Measurements from ENCODE around the gene CACNA2D4. TPM values are rescaled to one million over a fixed set of nuclear protein-coding genes. Genes with fewer than 3 reads are reported as not detected.
"Not testable (repeated sequence)": the region's sequence is repeated elsewhere in the genome, so short reads cannot be mapped to it uniquely, and the experiment has no call there.

CACNA2D4 gene, protein sequence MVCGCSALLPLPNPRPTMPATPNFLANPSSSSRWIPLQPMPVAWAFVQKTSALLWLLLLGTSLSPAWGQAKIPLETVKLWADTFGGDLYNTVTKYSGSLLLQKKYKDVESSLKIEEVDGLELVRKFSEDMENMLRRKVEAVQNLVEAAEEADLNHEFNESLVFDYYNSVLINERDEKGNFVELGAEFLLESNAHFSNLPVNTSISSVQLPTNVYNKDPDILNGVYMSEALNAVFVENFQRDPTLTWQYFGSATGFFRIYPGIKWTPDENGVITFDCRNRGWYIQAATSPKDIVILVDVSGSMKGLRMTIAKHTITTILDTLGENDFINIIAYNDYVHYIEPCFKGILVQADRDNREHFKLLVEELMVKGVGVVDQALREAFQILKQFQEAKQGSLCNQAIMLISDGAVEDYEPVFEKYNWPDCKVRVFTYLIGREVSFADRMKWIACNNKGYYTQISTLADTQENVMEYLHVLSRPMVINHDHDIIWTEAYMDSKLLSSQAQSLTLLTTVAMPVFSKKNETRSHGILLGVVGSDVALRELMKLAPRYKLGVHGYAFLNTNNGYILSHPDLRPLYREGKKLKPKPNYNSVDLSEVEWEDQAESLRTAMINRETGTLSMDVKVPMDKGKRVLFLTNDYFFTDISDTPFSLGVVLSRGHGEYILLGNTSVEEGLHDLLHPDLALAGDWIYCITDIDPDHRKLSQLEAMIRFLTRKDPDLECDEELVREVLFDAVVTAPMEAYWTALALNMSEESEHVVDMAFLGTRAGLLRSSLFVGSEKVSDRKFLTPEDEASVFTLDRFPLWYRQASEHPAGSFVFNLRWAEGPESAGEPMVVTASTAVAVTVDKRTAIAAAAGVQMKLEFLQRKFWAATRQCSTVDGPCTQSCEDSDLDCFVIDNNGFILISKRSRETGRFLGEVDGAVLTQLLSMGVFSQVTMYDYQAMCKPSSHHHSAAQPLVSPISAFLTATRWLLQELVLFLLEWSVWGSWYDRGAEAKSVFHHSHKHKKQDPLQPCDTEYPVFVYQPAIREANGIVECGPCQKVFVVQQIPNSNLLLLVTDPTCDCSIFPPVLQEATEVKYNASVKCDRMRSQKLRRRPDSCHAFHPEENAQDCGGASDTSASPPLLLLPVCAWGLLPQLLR
- polyA plus RNA-seq: 1 to 10 TPM; 2.0 to 5.8 (median 2.1) TPM

DNA sequence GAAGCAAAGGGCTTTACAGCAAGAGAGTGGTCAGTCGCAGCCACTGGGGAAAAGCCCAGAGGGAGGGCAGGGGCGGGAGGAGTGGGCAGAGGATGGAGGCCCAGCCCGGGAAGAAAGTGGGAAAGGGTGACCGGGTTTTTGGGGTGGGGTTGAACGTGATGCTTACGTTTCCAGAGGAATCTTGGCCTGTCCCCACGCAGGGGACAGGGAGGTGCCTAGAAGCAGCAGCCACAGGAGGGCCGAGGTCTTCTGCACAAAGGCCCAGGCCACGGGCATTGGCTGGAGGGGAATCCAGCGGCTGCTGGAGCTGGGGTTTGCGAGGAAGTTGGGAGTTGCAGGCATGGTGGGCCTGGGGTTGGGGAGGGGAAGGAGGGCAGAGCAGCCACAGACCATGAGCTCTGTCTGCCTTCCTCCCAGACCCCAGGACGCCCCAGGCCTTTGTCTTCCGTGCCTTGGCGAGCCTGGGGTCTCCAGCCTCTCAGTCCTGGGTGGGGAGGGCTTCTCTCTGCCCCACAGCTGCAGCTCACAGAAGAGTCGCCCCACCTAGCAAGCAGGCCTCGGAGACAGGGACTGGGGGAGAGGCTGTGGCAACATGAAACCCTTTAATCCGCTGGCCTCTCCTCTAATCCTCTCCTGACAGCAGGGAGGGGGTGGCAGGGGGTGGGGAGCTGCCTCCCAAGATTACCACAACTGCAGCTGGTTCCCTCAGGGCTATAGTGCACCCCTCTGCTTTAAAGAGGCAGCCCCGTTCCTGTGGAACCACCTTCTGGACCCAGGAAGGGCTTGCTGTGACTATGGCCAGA lies at the start of gene CACNA2D4:
TSS of gene CACNA2D4 (minus strand) at position 572 of the 803 bp plus-strand sequence. CDS start at position 393, 179 bp downstream.
- WGBS, 3 donors: 48 to 81% (median 60%) methylated on average over 17 to 18 of the region's 18 CpGs
- H3K27ac ChIP-seq (ENCODE audit: low read depth, low read length): no peak within 1 kb of the TSS

DNA sequence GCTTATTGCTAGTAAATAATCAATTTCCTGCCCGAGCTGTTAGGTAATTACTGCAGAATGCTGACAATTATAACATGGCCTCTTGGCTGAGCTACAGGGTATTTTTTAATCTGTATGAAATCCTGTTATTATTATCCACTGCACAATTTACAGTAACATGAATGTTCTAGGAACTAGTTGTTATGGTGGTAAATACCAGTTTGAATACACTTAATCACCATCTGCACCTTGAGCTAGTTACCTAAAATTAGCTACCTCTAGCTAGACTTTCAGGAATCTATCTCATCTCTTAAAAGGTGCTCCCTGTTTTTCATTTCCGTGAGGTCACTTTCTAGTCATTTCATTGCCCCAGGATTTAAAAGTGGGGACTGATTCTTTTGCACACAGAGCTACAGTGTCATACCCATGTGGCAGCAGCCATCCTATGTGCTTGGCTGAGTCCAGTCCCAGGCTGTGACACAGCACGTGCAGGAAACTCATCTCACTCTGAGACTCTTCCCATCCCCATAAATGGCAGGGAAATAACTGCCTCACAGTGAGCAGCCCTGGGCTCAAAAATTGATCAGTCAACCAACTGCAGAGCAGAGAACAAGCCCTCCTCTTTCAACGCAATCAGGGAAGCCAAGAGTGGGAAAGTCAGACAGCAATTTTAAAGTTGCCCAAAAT lies 48.2 kb upstream of the CACNA2D4 start:
- H3K27ac ChIP-seq (ENCODE audit: low read depth, low read length): no peak overlapping the region
- WGBS, 3 donors: 83 to 93% (median 90%) methylated on average over 4 of the region's 4 CpGs

DNA sequence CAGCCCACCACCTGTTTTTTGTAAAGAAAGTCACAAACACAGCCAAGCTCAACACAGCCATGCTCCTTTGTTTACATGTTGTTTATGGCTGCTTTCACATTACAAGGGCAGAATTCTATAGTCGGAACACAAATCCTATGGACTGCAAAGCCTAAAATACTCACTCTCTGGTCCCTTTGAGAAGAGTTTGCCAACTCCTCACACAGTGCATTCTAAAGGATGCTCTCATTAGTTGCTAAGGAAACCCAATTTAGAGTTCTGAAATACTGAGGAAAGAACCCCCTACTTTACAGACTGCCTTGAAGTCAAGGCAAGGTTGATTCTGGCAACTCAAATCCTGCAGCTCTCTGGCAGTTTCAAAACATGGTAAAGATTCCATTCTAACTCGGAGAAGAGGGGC lies 47.5 kb upstream of the CACNA2D4 start:
- no peak overlapping the region for H3K27ac ChIP-seq (ENCODE audit: low read depth, low read length)
- 90 to 94% (median 91%) methylated on average over 2 of the region's 2 CpGs for WGBS, 3 donors

DNA sequence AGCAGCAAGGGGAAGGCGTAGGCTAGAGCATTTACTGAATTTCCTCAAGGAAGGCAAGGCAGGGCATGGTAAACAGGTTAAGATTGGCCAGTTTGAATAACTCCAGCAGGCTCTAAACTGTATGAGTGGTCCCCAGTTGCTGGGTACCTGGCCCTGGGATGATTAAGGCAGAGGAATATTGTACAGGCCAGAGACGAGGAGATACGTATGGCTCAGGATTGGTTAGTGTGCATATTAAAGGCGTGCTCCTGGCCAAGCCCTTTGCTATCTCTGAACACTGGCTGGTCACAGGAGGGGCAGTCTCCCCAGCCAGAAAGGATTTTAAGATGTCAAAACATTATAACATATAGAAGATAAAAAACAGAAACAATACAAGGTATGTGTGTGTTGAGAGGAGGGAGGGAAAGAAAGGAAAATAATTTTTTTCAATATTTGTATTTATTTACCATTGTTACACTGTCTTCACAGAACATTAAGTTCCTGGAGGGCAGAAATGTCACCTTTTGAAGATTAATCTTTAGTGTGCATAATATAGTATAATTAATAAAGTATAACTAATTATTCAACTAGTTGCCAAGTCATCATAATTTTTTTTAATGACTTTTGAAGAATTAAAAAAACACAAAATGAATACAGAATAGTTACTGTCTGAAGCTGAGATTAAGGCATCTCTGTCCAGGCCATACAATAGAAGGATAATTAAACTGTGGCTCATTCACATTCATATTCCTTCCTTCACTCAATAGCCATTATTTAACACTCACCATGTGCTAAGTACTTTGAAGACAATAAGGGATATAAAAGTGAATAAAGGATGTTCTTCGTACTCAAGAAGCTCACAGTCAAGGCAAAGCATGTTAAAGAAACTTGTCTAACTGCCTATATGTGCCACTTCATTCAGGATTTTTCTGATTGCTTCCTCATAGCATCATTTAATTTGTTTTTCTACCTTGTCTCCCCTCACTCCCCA lies 43.9 kb upstream of the CACNA2D4 start:
- WGBS, 3 donors: 90 to 92% (median 91%) methylated on average over 5 of the region's 5 CpGs
- no peak overlapping the region for H3K27ac ChIP-seq (ENCODE audit: low read depth, low read length)

DNA sequence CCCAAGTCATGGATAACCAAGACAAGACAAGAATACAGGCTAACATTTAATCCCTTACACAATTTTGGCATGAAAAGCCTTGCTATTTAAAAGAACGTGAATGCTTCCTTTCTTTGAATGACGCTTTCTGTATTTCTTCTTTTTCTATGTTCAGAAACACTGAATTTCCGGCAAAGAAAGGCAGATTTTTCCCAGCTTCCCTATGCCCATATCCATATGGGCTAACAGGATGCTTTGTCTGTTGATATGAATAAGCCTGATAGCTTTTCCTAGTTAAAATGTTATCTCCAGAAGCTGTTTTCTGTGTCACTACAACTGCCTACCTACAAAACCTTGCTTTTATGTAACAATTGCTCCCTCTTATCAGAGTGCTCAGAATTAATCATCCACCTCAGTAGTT lies 38.3 kb upstream of the CACNA2D4 start:
- 75 to 96% (median 95%) methylated on average over 3 of the region's 3 CpGs for WGBS, 3 donors
- no peak overlapping the region for H3K27ac ChIP-seq (ENCODE audit: low read depth, low read length)

DNA sequence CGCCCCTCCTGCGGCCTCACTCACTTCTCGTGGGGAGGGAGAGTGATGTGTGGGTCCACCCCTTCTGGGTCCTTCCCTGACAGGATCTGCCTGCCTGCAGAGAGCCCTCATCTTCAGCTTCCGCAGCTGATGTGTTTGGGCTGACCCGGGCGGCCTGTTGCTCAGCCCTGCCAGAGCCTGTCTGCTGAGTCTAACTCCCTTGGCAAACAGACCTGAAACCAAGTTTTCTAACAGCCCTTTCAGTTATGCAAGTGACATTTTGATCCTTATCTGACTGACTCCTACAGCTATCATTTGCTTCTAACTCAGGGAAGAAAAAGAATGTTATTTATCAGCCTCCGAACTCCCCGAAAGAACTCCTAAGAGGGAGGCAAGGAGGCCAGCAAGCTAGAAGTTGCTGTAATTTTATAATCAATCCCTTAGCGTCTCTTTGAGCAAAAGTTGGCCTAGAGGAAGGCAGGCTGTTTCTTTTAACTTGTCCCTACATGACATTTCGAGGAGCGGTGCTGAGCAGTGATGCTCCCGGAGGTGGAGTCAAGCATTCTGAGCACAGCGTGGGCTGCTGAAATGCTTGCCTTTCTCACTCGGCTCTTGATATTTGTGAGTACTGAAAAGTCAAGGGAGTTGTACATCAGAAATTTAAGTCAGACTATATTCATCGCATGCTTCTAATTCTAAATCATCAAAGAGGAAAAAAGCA lies 31.5 kb upstream of the CACNA2D4 start:
- 61 to 82% (median 63%) methylated on average over 15 of the region's 15 CpGs for WGBS, 3 donors
- H3K27ac ChIP-seq (ENCODE audit: low read depth, low read length): no peak overlapping the region

DNA sequence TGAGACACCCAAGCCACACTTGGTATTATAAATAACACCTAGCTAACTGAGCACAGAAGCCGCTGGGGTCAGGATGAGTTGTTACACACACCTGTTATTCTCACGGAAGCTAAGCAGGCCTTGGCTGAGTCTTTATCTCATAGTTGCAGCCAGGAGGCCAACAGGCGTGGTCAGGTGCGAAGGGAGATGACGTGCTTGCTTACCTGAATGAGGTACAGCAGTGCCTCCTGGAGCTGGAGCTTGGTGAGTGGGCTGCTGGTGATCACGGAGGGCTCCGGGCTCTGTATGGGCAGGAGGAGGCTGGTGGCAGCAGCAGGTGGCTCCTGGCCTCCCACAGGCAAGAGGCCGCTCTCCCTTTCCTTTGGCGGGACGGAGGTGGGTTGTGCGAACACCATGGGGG lies 30.4 kb upstream of the CACNA2D4 start:
- WGBS, 3 donors: 61 to 97% (median 96%) methylated on average over 11 of the region's 11 CpGs
- no peak overlapping the region for H3K27ac ChIP-seq (ENCODE audit: low read depth, low read length)

DNA sequence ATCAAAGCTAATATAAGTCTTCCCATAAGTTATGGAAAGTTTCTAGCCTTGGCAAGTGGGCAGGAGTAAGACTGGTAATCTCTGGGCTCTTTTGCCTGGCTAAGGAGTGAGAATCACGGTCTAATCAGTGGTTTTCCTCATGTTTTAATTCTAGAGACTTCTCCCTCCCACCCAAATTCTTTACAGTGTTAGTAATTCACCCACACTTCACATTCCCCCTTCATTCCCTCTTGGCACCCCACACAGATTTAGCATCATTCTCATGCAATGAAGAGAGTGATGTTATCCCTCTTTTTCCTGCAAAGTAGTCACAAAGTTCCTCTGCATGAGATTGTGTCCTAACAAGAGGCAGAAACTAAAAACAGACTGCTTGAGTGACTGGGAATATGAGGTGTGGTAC lies 28.6 kb upstream of the CACNA2D4 start:
- H3K27ac ChIP-seq (ENCODE audit: low read depth, low read length): no peak overlapping the region
- WGBS, 3 donors: 30 to 73% (median 63%) methylated on average over 1 of the region's 1 CpG

DNA sequence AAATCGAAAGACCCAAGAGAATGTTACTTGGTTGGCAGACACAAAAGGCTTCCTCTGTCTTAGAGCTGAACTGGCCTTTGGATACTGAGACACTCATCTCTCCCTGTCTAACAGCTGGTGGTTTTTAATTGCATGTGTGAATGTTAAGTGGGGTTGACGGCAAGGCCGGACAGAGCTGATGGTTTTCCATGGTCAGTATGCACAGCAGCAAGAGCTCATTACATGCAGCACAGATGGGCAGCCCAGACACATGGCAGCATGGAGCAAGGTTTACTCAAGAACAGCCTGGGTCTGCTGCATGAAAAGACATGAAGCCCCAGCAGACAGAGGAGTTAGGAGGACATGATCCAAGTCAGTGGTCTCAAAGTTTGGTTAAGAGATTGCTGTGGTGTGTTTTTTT lies 27.8 kb upstream of the CACNA2D4 start:
- H3K27ac ChIP-seq (ENCODE audit: low read depth, low read length): no peak overlapping the region
- WGBS, 3 donors: 85 to 96% (median 88%) methylated on average over 3 of the region's 3 CpGs

DNA sequence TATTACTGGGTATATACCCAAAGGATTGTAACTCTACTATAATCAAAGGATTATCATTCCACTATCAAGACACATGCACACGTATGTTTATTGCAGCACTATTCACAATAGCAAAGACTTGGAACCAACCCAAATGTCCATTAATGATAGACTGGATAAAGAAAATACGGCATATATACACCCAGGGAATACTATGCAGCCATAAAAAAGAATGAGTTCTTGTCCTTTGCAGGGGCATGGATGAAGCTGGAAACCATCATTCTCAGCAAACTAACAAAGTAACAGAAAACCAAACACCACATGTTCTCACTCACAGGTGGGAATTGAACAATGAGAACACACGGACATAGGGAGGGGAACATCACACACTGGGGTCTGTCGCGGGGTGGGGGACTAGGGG lies 27.1 kb upstream of the CACNA2D4 start:
- WGBS, 3 donors: 85 to 98% (median 97%) methylated on average over 5 of the region's 5 CpGs
- H3K27ac ChIP-seq (ENCODE audit: low read depth, low read length): not testable (repeated sequence)

DNA sequence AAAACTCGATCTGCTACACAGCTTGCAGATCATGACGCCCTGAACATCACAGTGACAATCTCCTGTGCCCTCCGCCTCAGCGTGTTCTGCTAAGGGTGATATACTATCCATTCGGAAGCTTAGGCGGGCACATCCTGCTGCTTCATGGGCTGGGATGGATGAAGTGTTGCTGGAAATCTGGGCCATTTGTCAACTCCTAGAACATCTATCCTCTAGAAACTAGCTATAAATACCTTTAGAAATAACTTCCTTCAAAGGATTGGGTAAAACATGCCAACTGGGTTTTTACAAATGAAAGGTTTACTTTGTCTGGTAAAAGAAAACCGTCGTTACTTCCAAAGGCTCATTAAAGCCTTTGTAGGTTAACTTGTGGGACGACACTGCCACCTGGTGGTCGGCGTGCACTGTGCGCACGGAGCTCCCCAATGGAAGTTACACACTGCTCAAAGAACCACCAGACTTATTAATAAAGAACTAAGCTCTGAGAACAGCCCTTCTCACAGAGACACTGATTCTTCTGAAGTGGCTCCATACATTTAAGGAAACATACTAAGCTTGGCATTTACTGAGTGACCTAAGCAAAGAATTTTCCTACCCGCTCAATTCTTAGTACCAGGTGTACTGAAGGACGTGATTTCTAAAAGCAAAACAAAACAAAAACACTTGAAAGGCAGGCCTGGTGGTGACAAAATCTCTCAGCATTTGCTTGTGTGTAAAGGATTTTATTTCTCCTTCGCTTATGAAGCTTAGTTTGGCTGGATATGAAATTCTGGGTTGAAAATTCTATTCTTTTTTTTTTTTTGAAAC lies 21.6 kb upstream of the CACNA2D4 start:
- no peak overlapping the region for H3K27ac ChIP-seq (ENCODE audit: low read depth, low read length)
- WGBS, 3 donors: 33 to 38% (median 34%) methylated on average over 16 of the region's 16 CpGs

DNA sequence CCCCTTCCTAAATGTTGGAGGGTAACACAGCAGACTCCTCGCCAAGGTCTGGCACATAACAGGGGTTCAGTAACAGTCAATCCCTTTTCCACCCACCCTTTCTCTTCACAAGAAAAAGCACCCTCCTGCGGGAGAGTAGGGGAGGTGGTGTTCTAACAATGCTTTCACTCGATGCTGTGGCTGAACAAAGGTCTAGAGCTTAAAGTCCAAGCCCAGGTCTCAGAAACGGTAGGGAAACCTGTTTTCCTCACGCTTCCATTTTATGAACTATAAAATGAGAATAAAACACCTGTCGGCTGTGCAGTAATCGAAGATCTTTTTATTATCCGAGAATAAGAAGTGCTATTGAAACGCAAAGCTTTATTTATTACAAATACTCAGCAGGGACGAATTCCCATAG lies 20.9 kb upstream of the CACNA2D4 start:
- no peak overlapping the region for H3K27ac ChIP-seq (ENCODE audit: low read depth, low read length)
- 68 to 73% (median 70%) methylated on average over 10 of the region's 10 CpGs for WGBS, 3 donors

DNA sequence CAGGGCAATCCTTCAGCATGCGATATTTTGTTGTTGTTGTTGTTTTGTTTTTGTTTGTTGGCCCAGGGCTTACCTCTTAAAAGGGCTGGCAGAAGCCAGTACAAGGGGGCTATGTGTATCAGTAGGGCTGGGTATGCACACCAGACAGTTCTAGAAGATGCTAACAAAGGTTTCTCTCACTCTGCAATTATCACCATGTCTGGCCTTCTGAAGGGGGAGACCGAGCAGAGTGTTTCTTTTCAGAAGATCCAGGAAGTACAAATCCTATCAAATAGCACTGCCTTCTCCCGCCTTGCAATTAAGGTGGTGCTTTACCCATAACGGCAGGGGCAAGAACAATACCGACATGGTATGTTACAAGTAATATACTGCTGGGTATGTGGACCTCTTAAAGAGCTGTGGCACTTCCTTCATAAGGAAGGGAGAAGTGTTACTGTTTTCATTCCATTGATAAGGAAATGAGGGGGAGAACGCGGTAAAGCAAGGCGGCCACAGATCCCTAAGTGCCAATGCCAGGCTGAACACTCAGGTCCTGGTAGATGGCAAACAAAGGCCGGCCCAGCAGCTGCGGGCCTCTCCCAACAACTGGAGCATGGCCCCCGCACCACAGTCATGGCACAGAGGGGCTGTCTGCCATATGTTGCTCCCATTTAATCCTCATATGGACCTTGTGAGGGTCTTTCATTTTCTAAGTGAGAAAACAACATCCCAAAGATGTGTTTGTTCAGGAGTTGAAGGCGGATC lies 19.2 kb upstream of the CACNA2D4 start:
- 86 to 91% (median 90%) methylated on average over 12 of the region's 12 CpGs for WGBS, 3 donors
- no peak overlapping the region for H3K27ac ChIP-seq (ENCODE audit: low read depth, low read length)

DNA sequence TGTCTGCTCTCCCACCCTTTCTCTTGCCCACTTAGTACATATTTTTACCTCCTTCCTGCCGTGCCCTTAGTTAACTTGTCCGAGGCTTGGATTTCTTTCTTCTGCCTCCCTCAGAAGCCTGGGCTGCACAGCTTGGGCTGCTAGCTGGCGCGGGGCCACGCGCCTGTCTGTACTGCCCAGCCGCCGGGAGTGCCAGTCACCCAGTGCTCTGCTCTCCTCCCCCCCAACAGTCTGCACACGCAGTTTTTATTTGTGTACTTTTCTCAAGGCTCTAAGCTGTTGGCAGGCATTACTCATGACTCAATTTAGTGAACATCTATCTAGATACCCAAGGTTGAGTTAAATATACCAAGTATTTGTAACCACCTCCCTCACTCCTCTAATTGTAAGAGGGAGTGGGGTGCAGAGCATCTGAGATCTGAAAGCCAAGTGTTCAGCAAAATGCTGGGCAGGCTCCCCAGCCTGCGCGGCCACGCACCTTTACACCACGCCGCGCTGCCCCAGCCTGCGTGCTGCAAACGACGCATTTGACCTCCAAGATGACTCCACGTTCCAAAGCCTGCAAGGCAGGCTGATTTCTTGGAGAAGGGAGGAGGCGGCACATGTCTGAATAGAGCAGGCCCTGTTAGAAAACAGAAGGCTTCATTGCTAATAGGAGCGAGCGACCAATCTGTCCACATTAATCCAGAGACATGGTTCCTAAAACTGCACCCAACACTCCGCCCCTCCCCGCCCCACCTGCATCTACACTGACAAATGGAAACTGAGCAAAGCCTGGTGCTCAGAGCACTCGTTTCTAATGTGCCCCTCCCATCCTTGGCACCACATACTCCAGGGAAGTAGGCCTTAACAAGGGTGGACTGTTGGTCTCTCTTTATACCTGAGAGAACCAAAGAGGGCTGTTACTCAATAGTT lies 18.2 kb upstream of the CACNA2D4 start:
- WGBS, 3 donors: 57 to 77% (median 67%) methylated on average over 25 of the region's 25 CpGs
- no peak overlapping the region for H3K27ac ChIP-seq (ENCODE audit: low read depth, low read length)

All from adipose tissue (tissue), 3 donors.